Hepatocyte (in vitro differentiated cells): ENCODE measurements around the gene AP5B1.

Experiments
- CTCF ChIP-seq: fragments of 200-600 bp; sonication (generic); IDR thresholded peaks from 2 replicates; pipeline ENCODE4 v1.5.1; 2016; ENCODE audit warnings: antibody characterized with exemption, mild to moderate bottlenecking; ENCODE audit not compliant: poor library complexity
- EZH2 ChIP-seq: fragments of 200-600 bp; sonication (generic); IDR thresholded peaks from 2 replicates; pipeline ENCODE4 v1.6.1; 2016; ENCODE audit warnings: antibody characterized with exemption, mild to moderate bottlenecking, borderline replicate concordance

GRCh38 chr11:65779919-65780769 is 632 bp downstream of the AP5B1 start:
- TF ChIP-seq EZH2 = no peak
- peak; percentile 91 for TF ChIP-seq CTCF
